GM18508 (cell line): ENCODE measurements around the gene HCRT.
"Not testable (repeated sequence)": the region's sequence is repeated elsewhere in the genome, so short reads cannot be mapped to it uniquely, and the experiment has no call there.

ENCODE experiments used
- ATAC-seq: cut with Tn5 transposase; IDR thresholded peaks from one replicate; pipeline ENCODE4 v1.9.1; 2021; ENCODE audit warnings: moderate number of reproducible peaks; ENCODE audit not compliant: insufficient read depth, unreplicated experiment

HCRT gene

GRCh38 chr17:42184713-42185620 lies at the start of gene HCRT:
TSS of gene HCRT (minus strand) at chr17:42185452. CDS start at chr17:42185365, 87 bp downstream.
- no peak for ATAC-seq

GRCh38 chr17:42233994-42234393 lies 48.7 kb upstream of the HCRT start:
- ATAC-seq, result no peak

- ATAC-seq, result no peak
Measured at GRCh38 chr17:42233156-42233555, 47.9 kb upstream of the HCRT start.

- no peak for ATAC-seq
Measured at GRCh38 chr17:42230225-42230624, 45.0 kb upstream of the HCRT start.

GRCh38 chr17:42227849-42228700 lies 42.8 kb upstream of the HCRT start:
- no peak for ATAC-seq

- ATAC-seq, result no peak
Measured at GRCh38 chr17:42225646-42226045, 40.4 kb upstream of the HCRT start.

GRCh38 chr17:42224651-42225050 lies 39.4 kb upstream of the HCRT start:
- no peak for ATAC-seq

- ATAC-seq, result no peak
Measured at GRCh38 chr17:42221886-42222745, 36.9 kb upstream of the HCRT start.

GRCh38 chr17:42219280-42219679 lies 34.0 kb upstream of the HCRT start:
- ATAC-seq, result not testable (repeated sequence)

- ATAC-seq, result no peak
Measured at GRCh38 chr17:42214156-42214555, 28.9 kb upstream of the HCRT start.

GRCh38 chr17:42212382-42212781 lies 27.1 kb upstream of the HCRT start:
- no peak for ATAC-seq

- ATAC-seq, result not testable (repeated sequence)
Measured at GRCh38 chr17:42211921-42212341, 26.7 kb upstream of the HCRT start.

- ATAC-seq, result no peak
Measured at GRCh38 chr17:42210046-42210445, 24.8 kb upstream of the HCRT start.

GRCh38 chr17:42206153-42206612 lies 20.9 kb upstream of the HCRT start:
- not testable (repeated sequence) for ATAC-seq

- ATAC-seq, result no peak
Measured at GRCh38 chr17:42203354-42203753, 18.1 kb upstream of the HCRT start.

- ATAC-seq, result no peak
Measured at GRCh38 chr17:42202696-42203095, 17.4 kb upstream of the HCRT start.

- no peak for ATAC-seq
Measured at GRCh38 chr17:42202159-42202558, 16.9 kb upstream of the HCRT start.

- ATAC-seq, result no peak
Measured at GRCh38 chr17:42201458-42201772, 16.2 kb upstream of the HCRT start.

- ATAC-seq, result no peak
Measured at GRCh38 chr17:42200706-42201457, 15.6 kb upstream of the HCRT start.
